ACHN (cell line): ENCODE measurements around the gene GJB4.
"Not testable (repeated sequence)": the region's sequence is repeated elsewhere in the genome, so short reads cannot be mapped to it uniquely, and the experiment has no call there.

ENCODE experiments used
- DNase-seq: peaks from one replicate; pipeline ENCODE4 v3.0.0-alpha.2; 2015
- in situ Hi-C: cut with HindIII; loops from 2 replicates; pipeline ENCODE4 v1.10.0; 2017; ENCODE audit warnings: low sequenced_read_pairs, low pct_ligation_motif_present, low pct_unique_long_range_greater_than_20kb

GJB4 gene

GRCh38 chr1:34771573-34772371 is 12.2 kb downstream of the GJB4 start:
- DNase-seq = no peak
- in situ Hi-C loops = no loop called here

DNA sequence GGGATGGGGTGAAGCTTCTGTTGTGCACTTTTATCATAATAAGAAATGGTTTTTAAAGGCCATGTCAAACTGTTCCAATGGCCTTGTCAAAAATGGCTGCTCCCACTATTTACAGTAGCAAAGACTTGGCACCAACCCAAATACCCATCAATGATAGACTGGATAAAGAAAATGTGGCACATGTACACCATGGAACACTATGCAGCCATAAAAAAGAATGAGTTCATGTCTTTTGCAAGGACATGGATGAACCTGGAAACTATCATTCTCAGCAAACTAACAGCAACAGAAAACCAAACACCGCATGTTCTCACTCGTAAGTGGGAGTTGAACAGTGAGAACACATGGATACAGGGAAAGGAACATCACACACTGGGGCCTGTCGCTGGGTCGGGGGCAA is 13.6 kb downstream of the GJB4 start:
- DNase-seq, in situ Hi-C loops: not testable (repeated sequence)

- no peak for DNase-seq
- in situ Hi-C loops = no loop called here
Measured at GRCh38 chr1:34774957-34775356, 15.4 kb downstream of the GJB4 start.

GRCh38 chr1:34776911-34777310 is 17.4 kb downstream of the GJB4 start:
- no peak for DNase-seq
- in situ Hi-C loops = no loop called here

GRCh38 chr1:34777519-34778321 is 18.2 kb downstream of the GJB4 start:
- no peak for DNase-seq
- in situ Hi-C loops = no loop called here

- no peak for DNase-seq
- in situ Hi-C loops = no loop called here
Measured at GRCh38 chr1:34778381-34778780, 18.8 kb downstream of the GJB4 start.

DNA sequence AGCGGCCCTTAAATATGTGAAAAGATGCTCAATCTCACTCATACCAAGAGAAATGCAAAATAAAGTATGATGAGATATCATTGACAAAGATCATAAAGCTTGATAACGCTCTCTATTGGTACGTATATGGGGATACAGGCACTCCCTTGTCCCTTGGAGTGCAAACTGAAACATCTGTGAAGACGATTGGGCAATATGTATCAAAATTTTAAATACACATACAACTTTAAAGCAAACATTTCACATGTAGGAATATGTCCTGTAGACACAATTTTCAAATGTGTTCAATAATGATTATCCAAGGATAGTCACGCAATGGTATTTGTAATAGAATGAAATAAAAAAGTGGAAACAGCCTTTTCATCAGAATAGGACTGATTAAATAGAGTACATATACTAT is 19.5 kb downstream of the GJB4 start:
- DNase-seq = no peak
- in situ Hi-C loops = no loop called here

GRCh38 chr1:34779526-34779925 is 20.0 kb downstream of the GJB4 start:
- in situ Hi-C loops = no loop called here
- DNase-seq = no peak

GRCh38 chr1:34779962-34780361 is 20.4 kb downstream of the GJB4 start:
- in situ Hi-C loops = no loop called here
- DNase-seq = no peak

- in situ Hi-C loops = no loop called here
- DNase-seq = no peak
Measured at GRCh38 chr1:34780528-34780927, 21.0 kb downstream of the GJB4 start.

DNA sequence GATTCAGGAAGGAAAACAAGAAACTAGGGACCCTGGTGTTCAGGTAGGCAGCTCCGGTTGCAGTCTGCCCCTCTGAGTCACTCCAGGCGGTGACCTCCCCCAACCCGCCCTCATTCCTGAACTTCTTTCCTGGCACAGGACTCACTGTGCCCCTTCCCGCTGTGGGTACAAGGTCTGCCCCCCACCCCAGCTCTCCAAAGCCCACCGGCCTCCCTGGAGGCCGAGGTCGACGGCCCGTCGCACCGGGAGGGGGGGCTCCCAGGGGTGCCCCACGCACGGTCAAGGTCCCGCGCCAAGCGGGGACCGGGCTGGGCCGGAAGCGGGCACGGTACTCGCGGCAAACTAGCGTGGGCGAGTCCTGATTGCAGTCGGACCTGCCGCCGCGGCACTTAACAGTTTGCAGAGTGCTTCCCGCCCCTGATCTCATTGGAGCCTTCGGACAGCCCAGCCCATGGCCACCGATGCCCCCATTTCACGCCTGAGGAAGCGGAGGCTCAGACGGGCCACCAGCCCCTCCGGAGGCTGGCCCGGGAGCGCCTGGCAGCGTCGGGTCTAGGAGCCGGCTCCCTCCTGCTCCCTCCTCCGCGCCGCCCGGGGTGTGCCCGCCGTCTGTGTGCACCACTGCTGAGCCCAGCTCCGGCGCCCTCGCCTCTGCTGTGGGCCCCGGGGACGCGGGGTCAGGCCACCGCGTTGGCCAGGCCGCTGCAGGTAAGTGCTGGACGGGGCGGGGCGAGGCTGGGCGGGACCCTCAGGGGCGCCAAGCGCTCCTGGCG is 21.7 kb downstream of the GJB4 start, which contains the start of gene GJB3:
TSS of gene GJB3 (plus strand) at position 144 of the 773 bp plus-strand sequence. CDS start 3,549 bp downstream, outside the sequence.
- in situ Hi-C loops = no loop called here
- DNase-seq = peak; percentile 1

GRCh38 chr1:34781844-34782391 is 22.4 kb downstream of the GJB4 start:
- DNase-seq = no peak
- in situ Hi-C loops = no loop called here

DNA sequence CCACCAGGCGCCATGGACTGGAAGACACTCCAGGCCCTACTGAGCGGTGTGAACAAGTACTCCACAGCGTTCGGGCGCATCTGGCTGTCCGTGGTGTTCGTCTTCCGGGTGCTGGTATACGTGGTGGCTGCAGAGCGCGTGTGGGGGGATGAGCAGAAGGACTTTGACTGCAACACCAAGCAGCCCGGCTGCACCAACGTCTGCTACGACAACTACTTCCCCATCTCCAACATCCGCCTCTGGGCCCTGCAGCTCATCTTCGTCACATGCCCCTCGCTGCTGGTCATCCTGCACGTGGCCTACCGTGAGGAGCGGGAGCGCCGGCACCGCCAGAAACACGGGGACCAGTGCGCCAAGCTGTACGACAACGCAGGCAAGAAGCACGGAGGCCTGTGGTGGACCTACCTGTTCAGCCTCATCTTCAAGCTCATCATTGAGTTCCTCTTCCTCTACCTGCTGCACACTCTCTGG is 25.2 kb downstream of the GJB4 start:
- DNase-seq = no peak
- in situ Hi-C loops = no loop called here

GRCh38 chr1:34785231-34785874 is 25.8 kb downstream of the GJB4 start:
- in situ Hi-C loops = no loop called here
- DNase-seq = no peak

DNA sequence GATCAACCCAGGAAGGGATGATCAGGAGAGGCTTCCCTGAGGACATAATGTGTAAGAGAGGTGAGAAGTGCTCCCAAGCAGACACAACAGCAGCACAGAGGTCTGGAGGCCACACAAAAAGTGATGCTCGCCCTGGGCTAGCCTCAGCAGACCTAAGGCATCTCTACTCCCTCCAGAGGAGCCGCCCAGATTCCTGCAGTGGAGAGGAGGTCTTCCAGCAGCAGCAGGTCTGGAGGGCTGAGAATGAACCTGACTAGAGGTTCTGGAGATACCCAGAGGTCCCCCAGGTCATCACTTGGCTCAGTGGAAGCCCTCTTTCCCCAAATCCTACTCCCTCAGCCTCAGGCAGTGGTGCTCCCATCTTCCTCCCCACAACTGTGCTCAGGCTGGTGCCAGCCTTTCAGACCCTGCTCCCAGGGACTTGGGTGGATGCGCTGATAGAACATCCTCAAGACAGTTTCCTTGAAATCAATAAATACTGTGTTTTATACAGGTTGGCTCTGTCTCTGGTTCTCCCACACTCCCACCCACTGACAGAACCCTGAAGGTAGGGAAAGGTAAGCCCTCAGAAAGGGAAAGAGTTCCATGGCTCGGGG is 26.4 kb downstream of the GJB4 start:
- in situ Hi-C loops = no loop called here
- DNase-seq = no peak

DNA sequence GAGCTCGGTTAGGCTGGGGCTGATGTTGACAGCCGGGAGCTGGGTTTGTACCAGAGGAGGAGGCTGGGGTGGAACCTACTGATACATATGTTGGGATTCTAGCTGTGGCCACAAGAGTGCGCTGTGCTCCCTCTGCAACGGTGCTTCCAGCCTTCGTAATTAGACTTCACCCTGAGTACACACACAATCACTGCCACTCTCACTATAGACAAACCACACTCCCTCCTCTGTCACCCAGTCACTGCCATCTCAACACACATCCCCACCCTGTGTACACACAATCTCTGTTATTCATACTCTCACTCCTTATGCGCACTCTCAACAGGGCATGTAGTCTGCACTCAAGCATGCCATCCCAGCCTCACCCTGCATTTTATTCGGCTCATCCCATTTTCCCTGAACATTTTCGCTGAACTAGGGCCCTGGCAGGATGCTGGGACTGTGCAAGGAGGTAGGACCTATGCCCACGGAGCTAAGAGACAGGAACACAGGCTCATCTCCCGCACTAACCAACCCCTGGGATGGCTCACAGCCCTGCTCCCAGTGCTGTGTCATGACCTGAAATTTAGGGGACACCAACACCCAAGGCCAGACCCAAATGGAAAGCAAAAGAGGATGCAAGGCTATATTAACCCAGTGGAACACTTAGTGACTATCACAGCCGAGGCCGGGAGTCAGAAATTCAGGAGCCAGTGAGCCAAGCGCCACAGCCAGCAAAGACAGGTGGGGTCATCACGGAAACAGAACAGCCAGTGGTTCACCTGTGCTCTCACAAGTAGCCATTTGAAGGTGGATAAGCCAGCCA is 27.2 kb downstream of the GJB4 start:
- in situ Hi-C loops = no loop called here
- peak; percentile 59 for DNase-seq
